DLD1 (cell line): ENCODE data around the gene PPEF1.

Experiments used
- in situ Hi-C: cut with HindIII; loops from 2 replicates; pipeline ENCODE4 v1.10.0; 2017; ENCODE audit warnings: low sequenced_read_pairs

The PPEF1 gene

DNA sequence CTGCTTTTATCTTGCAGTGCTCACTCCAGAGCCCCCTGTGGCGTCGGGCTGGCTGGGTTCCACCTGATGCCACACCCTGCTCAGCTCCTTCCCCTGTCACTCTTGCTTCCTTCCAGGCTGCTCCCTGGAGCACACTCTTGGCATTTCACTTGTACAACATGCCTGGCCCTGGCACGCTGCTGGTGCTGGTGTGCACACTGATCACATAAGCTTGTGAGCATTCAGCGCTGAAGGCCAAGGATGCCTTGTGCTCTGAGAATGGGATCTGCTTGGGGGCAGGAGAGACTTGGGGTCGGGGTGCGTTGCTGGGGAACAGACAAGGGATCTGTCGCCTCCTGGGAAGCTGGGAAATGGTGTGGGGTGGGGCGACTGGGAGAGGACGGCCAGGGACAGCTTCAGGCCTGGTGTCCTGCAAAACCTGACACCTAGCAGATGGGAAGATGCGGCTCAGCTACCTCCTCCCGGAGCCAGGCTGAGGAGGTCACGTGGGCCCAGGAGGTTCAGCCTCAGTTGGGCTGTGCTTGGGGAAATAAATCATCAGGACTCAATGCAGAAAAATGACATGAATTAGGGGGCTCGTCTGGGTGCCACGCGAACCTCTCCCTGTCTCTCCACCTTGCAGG is 167.9 kb downstream of the PPEF1 start:
- in situ Hi-C loops: no loop called here

DNA sequence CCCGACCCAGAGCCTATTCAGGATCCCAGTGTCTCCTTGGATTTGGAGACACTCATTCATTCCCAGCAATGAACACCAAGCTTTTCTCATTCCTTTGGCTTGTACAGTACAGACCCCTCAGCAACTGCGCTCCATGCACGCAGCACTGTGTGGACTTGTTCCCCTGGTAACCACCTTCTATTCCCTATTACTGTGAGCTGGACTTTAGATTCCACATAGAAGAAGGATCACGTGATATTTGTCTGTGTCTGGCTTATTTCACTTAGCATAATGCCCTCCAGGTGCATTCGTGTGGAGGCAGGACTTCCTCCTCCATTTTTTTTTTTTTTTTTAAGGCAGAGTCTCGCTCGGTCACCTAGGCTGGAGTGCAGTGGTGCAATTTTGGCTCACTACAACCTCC is 170.0 kb downstream of the PPEF1 start:
- in situ Hi-C loops: no loop called here
